Progenitor cell of endocrine pancreas (in vitro differentiated cells): ENCODE results near the gene PALLD. TPM values are rescaled to one million over a fixed set of nuclear protein-coding genes. Genes with fewer than 3 reads are reported as not detected.

ENCODE experiments used
- DNase-seq: peaks from one replicate; pipeline ENCODE4 v3.0.0; 2021; ENCODE audit warnings: low spot score; ENCODE audit not compliant: unreplicated experiment
- H3K27ac Mint-ChIP-seq: 2 replicates; pipeline ENCODE4 v1.8.0; 2021; ENCODE audit warnings: mild to moderate bottlenecking, moderate library complexity, mixed read lengths
- H3K27me3 Mint-ChIP-seq: 2 replicates; pipeline ENCODE4 v1.8.0; 2021; ENCODE audit warnings: mixed read lengths
- H3K36me3 Mint-ChIP-seq: 2 replicates; pipeline ENCODE4 v1.8.0; 2022; ENCODE audit warnings: mixed read lengths; ENCODE audit not compliant: insufficient read depth
- H3K4me1 Mint-ChIP-seq: 2 replicates; pipeline ENCODE4 v1.8.0; 2021; ENCODE audit warnings: low read depth, mixed read lengths
- H3K4me3 Mint-ChIP-seq: 2 replicates; pipeline ENCODE4 v1.8.0; 2021; ENCODE audit warnings: low read depth, mild to moderate bottlenecking, moderate library complexity, mixed read lengths
- H3K9me3 Mint-ChIP-seq: 2 replicates; pipeline ENCODE4 v1.8.0; 2021; ENCODE audit warnings: low read depth, mixed read lengths
- CTCF ChIP-seq: fragments of 200-600 bp; sonication (generic); IDR thresholded peaks from one replicate; pipeline ENCODE4 v1.5.0; 2021; ENCODE audit warnings: antibody characterized with exemption, mild to moderate bottlenecking; ENCODE audit not compliant: unreplicated experiment
- total RNA-seq: library from RNA; stranded (reverse); gene quantifications from 2 replicates; pipeline ENCODE4 v1.2.1, GENCODE V29; 2021

Gene PALLD
- total RNA-seq, 1 donor from 2014 or later = 43.2 TPM

- no peaks in the 10 kb centered on the region for H3K36me3 Mint-ChIP-seq
- no peak for DNase-seq
- H3K27me3 Mint-ChIP-seq = peaks cover 13% of the 10 kb centered on the region
- H3K4me1 Mint-ChIP-seq = no peaks in the 10 kb centered on the region
- no peak overlapping the region for H3K4me3 Mint-ChIP-seq
- H3K9me3 Mint-ChIP-seq = no peaks in the 10 kb centered on the region
- no peak for TF ChIP-seq CTCF
- no peak overlapping the region for H3K27ac Mint-ChIP-seq
Measured at GRCh38 chr4:168531305-168531704, 34.5 kb downstream of the PALLD start.

GRCh38 chr4:168534535-168534934, 37.7 kb downstream of the PALLD start:
- H3K27me3 Mint-ChIP-seq = peaks cover 5% of the 10 kb centered on the region
- DNase-seq = no peak
- no peaks in the 10 kb centered on the region for H3K9me3 Mint-ChIP-seq
- no peak overlapping the region for H3K27ac Mint-ChIP-seq
- H3K36me3 Mint-ChIP-seq = no peaks in the 10 kb centered on the region
- no peaks in the 10 kb centered on the region for H3K4me1 Mint-ChIP-seq
- no peak overlapping the region for H3K4me3 Mint-ChIP-seq
- no peak for TF ChIP-seq CTCF

- DNase-seq = no peak
- no peak overlapping the region for H3K4me3 Mint-ChIP-seq
- TF ChIP-seq CTCF = no peak
- H3K27me3 Mint-ChIP-seq = peaks cover 5% of the 10 kb centered on the region
- H3K27ac Mint-ChIP-seq = no peak overlapping the region
- H3K9me3 Mint-ChIP-seq = no peaks in the 10 kb centered on the region
- no peaks in the 10 kb centered on the region for H3K4me1 Mint-ChIP-seq
- no peaks in the 10 kb centered on the region for H3K36me3 Mint-ChIP-seq
Measured at GRCh38 chr4:168535689-168536088, 38.8 kb downstream of the PALLD start.

- H3K27me3 Mint-ChIP-seq = peaks cover 5% of the 10 kb centered on the region
- H3K36me3 Mint-ChIP-seq = no peaks in the 10 kb centered on the region
- H3K9me3 Mint-ChIP-seq = no peaks in the 10 kb centered on the region
- H3K27ac Mint-ChIP-seq = no peak overlapping the region
- no peaks in the 10 kb centered on the region for H3K4me1 Mint-ChIP-seq
- no peak for TF ChIP-seq CTCF
- no peak for DNase-seq
- H3K4me3 Mint-ChIP-seq = no peak overlapping the region
Measured at GRCh38 chr4:168536448-168536847, 39.6 kb downstream of the PALLD start.

GRCh38 chr4:168537086-168537485, 40.2 kb downstream of the PALLD start:
- no peak for DNase-seq
- Mint-ChIP-seq H3K36me3 (no peaks in the 10 kb centered on the region), H3K9me3 (no peaks in the 10 kb centered on the region), H3K4me3 (no peak overlapping the region), H3K27ac (no peak overlapping the region), H3K4me1 (no peaks in the 10 kb centered on the region), H3K27me3 (peaks cover 5% of the 10 kb centered on the region)
- TF ChIP-seq CTCF = no peak
